ENCODE results near the gene SH3RF3. TPM values are rescaled to one million over a fixed set of nuclear protein-coding genes. Genes with fewer than 3 reads are reported as not detected.

Gene SH3RF3
- total RNA-seq, 1 donor from 2014 or later = 6.6 TPM

DNA sequence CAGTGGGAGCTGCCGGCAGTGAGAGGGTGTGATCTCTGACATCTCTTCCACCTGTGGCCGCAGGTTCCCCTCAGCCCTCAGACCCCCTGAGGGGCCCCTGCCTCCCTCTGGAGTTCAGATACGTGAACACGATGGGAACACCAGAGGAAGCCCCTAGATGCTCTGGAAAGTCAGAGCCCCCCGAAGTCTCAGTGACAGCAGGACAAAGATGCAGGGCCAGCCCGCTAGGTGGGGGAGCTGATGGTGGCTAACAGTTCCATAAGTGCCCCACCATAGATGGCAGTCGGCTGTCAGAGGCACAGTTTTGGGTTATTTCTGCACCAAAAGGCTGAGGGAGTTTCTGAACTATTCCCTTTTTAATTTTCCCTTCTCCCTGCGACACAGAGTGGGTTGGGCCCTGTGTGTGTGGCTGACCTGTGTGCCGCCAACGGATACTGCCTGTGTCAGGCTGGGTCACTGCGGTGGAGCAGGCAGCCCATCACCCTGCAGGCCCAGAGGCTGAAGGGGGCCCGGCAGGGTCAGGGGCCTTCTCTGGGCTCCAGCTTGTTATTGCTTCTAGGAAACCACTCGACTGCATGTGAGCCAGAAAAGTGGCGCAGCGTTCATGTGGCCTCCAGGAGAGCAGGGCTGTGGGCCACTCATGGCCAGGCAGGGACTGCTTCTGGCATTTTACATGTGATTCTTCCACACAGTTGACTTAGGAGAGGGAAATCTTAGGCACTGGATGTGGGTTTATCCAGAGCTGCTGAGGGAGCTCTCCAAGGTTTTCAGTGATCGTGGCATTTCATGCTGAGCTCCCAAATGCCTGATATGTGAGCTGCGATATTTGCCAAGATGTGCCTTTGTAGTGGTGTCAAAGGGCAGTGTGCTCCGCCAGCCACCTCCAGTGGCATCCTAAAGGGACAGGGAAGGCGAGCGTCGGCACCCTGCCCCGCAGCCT is 225.1 kb downstream of the SH3RF3 start:
- intact Hi-C loops (cut with DNase I) = no loop called here
- no peak for ATAC-seq (ENCODE audit: poor library complexity)
- no peak for DNase-seq

DNA sequence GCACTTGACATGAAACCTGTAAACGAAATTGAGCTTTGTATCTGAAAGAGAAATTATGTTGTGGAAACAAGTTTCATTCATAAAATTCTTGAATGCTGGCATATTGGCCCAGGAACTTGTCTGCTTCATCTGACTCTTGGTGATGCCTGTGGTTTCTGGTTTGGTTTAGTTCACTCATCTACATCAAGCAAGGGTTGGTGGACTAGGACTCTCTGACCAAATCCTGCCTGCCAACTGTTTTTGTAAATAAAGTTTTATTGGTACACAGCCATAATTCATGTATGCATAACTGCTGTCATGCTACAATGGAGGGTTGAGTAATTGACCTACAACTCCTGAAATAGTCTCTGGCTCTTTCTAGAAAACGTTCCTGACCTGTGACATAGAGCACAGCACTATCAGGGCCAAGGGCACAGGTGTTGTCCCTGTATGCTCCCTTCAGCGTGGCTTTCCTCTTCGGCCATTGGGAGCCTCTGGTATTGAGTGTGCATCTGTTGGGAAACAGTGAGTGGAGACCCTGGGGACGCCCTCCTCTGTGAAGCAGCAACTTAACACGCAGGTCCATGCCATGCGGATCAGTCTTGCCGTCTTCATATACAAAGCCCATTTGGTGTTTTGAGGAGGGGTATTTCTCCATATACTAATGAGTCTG is 226.3 kb downstream of the SH3RF3 start:
- ATAC-seq (ENCODE audit: poor library complexity) (no peak), DNase-seq (no peak)
- intact Hi-C loops (cut with DNase I) = no loop called here

DNA sequence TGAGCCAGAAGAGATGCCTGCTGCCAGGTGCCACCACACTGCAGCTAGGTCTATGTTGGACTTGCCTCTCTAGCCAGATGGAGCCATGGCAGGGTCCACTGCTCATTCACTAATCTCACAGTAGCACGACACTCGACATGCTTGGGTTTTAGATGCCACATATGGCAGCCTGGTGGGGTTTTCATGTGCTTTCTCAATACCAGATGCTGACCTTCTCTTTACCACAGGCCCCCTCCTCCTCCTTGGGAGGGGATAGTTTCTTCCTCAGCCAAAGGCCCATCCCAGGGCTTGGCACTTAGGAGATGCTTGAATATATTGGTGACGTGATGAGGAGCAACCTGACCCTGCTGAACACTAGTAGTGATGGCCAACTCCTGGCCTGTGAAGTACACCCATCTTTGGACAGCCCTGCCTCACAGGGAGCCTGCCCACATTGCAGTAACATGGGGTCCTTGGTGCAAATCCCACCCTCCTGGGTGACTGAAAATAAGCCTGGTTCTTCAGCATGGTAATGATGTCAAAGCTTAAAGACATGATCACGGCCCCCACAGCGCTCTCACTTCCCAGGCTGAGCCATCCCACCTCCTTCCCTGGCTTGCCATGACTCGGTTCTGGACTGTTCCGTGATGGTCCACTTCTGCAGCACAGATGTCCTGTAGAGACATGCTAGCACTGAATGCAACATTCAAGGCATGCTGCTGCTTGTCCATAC is 227.5 kb downstream of the SH3RF3 start:
- DNase-seq (no peak), ATAC-seq (ENCODE audit: poor library complexity) (no peak)
- intact Hi-C loops (cut with DNase I) = no loop called here

DNA sequence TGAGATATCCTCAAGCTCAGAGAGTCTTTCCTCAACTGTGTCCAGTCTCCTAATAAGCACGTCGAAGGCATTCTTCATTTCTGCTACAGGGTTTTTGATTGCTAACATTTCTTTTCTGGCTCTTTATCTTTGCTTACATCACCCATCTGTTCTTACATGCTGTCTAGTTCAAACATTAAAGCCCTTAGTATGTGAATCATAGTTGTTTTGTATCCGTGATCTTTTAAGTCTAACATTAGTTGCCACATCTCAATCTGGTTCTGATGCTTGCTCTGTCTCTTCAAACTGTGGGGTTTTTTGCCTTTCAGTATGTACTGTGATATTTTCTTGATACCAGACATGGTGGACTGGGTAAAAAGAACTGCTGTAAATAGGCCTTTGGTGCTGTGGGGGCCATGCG is 235.2 kb downstream of the SH3RF3 start:
- intact Hi-C loops (cut with DNase I) = no loop called here
- ATAC-seq (ENCODE audit: poor library complexity) (no peak), DNase-seq (no peak)

DNA sequence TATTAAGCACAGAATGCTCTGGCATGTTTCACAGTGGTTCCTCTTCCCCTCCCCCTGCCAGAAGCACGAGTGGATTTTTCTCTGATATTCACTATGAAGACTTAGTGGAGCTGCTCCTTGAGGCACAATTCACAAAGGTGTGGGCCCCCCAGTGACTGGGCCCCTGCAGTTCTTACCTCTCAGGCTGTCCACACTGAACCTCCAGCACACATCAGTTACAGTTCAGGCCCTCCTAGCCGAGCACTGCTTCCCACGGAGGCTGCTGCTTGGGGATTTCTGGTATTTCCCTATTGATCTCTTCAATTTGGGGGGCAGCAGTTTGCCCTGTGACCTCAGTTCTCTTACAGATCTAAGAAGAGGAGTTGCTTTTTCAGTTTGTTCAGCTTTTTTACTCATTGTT is 236.1 kb downstream of the SH3RF3 start:
- ATAC-seq (ENCODE audit: poor library complexity) = no peak
- intact Hi-C loops (cut with DNase I) = no loop called here
- no peak for DNase-seq

DNA sequence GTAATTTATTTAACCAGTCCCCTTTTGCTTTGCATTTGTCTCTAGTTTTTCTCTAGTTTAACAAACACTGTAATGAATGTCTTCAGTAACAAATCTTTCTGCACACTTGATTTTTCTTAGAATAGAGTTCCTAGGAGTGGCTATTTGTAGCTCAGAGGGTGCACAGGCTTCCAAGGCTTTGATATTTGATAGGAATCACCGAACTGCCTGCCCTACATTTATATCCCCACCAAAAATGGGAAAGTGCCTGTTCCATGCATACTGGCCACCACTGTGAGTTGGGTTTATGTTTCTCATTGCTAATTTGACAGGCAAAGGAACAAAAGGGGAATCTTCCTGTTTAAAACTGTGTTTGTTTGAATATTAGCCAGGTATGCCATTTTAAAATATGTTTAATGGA is 238.7 kb downstream of the SH3RF3 start:
- no peak for DNase-seq
- no peak for ATAC-seq (ENCODE audit: poor library complexity)
- intact Hi-C loops (cut with DNase I) = no loop called here

DNA sequence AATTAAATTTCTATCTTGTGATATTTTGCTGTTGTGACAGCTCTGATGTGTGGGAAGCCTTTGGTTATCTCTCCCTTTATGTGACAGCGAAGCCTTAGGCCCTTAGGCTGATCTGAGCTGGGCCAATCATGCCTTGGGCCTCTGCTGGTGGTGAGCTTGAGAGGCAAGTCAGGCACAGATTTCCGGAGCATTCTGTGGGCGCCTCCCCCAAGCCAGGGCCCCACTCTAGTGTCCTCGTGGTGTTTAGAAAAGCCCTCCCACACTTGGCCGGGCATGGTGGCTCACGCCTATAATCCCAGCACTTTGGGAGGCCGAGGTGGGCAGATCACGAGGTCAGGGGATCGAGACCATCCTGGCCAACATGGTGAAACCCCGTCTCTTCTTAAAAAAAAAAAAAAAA is 239.8 kb downstream of the SH3RF3 start:
- DNase-seq = no peak

DNA sequence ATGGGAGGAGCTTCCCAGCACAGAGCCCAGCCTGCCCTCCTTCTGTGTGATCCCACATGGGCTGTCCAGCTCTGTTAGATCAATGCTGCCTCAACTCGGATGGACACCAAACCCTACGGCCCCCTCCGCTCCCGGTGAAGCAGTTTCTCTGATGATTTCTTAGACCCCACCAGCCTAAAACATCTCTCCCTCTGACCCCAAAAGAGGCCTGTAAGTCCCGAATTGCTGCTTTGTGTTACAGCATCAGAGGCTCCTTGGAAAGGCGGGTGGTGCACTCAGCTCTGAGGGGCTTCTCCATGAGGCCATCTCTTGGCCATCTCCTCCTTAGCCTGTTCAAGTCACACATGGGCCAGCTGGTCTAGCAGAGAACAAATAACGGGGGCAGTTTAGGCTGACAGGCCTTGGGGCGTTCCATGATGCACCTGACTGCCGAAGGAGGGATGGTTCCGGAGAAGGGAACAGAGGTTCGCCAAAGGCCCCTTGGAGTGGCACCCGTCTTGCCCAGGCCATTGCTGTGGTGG is 240.7 kb downstream of the SH3RF3 start:
- DNase-seq = no peak
- intact Hi-C loops (cut with DNase I) = no loop called here

More for the DNA sequence above, 239.8 kb downstream of the SH3RF3 start:
- ATAC-seq (ENCODE audit: poor library complexity) = no peak
- intact Hi-C loops (cut with DNase I) = no loop called here

DNA sequence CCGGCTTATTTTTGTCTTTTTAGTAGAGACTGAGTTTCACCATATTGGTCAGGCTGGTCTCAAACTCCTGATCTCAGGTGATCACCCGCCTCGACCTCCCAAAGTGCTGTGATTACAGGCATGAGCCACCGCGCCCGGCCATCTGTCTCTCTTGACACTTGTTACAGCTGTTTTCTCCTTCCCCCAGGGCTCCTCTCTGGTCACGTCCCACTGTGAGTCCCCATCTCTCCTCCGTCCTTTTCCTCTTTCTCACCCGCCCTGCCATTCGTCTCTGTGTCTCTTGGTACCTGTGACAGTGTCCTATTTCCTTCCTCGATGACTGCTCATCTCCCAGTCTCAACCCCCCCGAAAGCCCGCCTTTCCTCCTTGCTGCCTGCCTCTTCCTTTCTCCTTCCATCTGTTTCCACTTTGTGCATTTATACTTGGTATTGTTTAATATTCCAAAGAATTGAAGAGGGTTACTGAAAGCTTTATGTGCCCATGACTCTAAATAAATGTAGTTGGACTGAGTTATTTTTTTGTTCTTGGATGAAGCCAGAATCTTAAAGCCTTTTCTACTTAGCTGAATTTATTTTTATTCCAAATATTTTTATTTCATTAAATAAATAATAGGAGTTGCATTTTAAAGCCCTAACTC is 241.5 kb downstream of the SH3RF3 start:
- intact Hi-C loops (cut with DNase I) = no loop called here
- no peak for DNase-seq

More for the DNA sequence above, 240.7 kb downstream of the SH3RF3 start:
- no peak for ATAC-seq (ENCODE audit: poor library complexity)

DNA sequence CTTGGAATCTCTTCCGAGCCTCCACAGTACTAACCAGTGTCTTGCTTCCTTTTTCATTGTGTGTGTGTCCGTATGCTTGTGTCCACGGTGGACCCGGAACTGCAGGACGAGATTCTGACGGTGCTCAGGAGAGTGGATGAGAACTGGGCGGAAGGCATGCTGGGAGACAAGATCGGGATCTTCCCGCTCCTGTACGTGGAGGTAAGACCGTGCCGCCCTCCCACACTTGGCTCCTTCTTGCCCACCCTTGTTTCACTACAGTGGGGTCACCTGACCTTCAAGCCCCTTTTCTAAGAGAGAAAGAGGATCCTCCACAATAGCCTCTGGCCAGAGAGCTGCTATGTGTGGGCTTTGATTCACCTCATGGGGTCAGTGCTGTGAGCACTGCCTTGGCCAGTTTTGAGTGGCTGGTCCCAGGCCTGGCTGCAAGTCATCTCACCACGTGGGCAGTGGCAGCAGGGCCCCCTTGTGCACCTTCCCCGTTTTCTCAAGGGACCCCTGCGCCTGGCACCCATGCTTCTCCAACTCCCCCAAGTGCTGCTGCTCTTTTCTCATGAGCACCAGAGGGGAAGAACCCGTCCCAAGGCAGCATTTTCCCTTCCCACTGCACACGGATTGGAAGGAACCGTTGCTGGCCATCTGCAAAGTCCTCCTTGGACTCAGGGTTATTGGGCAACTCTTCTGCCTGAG is 242.6 kb downstream of the SH3RF3 start:
- intact Hi-C loops (cut with DNase I) = no loop called here
- no peak for ATAC-seq (ENCODE audit: poor library complexity)
- DNase-seq = no peak

More for the DNA sequence above, 241.5 kb downstream of the SH3RF3 start:
- ATAC-seq (ENCODE audit: poor library complexity) = no peak

DNA sequence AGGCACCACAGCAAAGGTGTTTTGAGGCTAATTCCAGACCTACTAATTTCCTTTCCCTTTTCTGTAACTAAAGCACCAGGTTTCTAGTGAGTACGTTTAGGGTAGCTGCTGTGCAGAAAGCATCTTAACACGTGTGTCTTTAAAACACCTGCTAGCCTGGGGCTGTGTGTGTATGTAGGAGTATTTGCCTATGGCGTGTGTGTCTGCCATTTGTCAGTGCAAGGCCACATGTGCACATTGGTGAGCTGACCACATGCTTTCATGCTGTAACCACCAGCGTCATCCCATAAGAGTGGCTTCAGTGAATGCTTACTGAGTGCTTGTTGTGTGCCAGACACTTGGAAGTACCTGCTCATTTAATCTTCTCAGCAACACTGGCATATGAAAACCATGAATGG is 243.2 kb downstream of the SH3RF3 start:
- no peak for ATAC-seq (ENCODE audit: poor library complexity)
- no peak for DNase-seq
- intact Hi-C loops (cut with DNase I) = no loop called here

DNA sequence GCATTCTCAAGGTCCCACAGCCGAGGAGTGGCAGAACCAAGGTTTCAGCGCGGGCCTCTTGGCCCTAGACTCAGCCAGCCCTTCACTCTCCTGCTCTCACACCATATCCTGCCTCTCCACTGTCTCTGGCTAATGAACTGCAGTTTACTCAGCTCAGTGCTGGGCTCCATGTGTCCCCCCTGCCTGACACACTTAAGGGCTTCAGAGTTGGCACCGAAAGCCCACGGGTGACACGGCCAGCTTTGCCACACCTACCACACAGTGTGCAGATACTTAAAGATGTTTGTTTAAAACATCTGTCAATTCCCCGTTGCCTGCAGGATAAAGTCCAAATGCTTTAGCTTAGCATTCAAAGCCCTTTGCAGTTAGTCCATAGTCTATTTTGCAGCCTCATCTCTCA is 243.6 kb downstream of the SH3RF3 start:
- intact Hi-C loops (cut with DNase I) = no loop called here
- no peak for ATAC-seq (ENCODE audit: poor library complexity)
- no peak for DNase-seq

DNA sequence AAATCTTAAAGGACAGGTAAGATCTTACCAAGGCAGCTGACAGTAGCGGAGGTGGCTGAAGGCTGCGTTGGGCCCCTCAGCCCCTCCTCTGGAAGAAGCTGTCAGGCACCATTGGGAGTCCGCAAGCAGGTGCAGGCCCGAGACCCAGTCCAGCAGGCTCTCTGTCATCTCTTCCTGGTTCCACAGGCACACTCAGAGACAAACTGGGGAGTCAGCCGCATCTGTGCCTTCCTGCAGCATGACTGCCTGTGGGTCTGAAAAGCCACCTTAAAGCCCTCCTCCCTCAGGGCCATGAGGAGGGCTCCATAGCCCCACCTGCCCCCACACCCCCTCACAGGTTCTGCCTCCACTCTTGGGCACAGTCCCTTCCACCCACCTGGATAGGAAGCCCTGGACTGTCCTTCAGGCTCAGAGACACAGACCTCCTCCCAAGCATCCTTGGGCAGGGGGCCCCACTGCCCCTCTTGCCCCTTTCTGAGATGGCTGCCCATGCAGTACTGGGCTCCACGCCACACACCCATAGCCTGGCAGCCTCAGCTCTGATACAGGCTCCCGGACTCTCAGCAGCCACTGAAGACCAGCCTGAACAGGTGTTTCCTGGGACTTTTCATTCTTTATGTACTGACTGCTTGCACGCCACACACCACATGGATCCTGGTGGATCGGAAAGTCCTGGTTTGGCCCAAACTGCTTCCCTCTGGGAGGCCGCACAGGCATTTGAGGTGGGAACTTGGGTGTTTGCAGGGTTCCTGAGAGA is 245.0 kb downstream of the SH3RF3 start:
- DNase-seq (no peak), ATAC-seq (ENCODE audit: poor library complexity) (no peak)
- intact Hi-C loops (cut with DNase I) = no loop called here

DNA sequence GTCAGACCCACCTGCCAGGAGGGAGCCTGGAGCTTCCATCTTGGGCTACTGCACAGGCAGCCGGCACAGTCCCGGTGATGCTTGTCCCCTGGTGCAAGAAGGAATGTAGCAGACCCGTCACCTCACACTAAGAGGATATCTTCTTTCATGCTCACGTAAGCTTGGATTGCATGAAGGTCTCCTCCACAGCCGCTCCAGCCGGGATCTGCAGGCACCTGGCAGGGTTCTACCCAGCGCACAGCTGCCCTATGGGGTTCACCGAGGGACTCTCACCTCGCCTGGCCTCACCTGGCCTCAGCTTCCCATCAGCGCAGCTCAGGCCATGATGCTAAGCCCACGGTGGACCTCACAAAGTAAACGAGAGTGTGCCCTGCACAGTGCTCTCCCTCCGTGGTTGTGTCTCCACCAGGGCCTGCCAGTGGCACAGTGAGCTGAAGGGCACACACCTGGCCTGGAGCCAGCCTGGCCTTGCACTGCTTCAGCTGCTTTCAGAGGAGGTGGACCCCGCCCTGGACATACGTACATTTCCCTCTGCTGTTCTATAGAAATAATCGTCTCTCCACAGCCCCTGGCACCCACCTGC is 245.6 kb downstream of the SH3RF3 start:
- intact Hi-C loops (cut with DNase I) = no loop called here
- DNase-seq = no peak
- no peak for ATAC-seq (ENCODE audit: poor library complexity)

DNA sequence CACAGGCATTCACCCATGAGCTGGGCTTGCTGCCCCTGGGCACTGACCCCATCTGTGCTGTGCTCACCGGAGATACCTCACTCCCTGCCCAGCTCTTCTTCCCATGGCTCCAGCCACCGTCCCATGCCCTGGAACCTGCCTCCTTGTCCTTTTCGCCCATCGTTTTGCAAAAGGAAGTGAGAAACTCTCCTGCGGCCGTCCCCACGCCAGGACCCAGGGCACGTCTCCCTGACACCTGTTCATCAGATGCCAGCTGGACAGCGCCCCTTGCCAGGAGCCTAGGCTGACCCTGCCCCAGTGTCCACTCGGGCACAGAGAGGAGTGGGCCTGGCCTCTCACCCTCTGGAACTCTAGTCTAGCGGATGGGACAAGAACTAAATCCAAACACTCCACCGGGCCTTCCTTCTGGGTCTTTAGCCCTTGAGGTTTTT is 246.1 kb downstream of the SH3RF3 start:
- intact Hi-C loops (cut with DNase I) = no loop called here
- no peak for ATAC-seq (ENCODE audit: poor library complexity)

DNA sequence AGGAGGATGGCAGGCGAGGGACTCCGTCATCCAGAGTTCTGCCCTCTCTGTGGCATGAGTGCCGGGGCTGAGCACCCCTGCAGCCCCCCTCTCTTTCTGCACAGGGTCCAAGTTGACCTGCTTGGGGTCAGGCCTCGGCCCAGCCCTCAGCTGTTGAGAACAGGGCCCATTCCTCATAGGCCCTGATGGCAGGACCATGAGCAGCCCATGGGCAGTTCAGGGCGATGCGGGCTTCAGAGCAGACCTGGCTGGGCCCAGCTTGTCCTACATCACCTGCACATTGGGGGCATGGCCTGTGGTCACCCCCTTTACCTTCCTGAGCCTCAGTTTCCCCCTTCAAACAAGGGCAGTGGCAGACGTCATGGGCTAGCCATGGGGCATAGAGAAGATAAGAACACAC is 246.7 kb downstream of the SH3RF3 start:
- ATAC-seq (ENCODE audit: poor library complexity) (no peak), DNase-seq (no peak)
- intact Hi-C loops (cut with DNase I) = no loop called here

More for the DNA sequence above, 246.1 kb downstream of the SH3RF3 start:
- DNase-seq = no peak

DNA sequence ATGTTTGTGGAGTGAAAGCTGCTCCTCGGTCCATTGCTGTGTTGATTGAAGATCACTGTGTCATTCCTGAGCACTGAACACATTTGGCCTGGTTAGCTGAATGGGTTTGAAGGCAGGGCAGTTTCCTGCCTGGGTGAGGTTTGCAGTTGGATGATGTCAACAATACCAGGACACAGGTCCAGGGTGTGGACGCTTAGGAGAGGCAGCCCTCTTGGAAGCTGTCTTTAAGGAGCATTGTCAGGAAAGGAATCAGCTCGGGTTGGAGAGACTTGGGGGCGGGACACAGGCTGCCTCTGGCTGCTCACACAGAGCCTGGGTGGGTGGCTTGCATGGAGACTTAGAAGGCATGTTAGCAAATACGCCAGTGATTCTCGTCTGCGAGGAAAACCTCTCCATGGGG is 247.1 kb downstream of the SH3RF3 start:
- ATAC-seq (ENCODE audit: poor library complexity) = peak; percentile 32
- intact Hi-C loops (cut with DNase I) = no loop called here
- no peak for DNase-seq

All from Right ventricle myocardium superior (tissue), 1 donor.